Subcutaneous abdominal adipose tissue (tissue), 5 donors: ENCODE measurements around the gene PMM1.

Source experiments
- H3K27ac ChIP-seq: one replicate; pipeline ENCODE4 v1.7.0; 2013; ENCODE audit warnings: low read depth, mild to moderate bottlenecking, inconsistent platforms, low read length, moderate library complexity
- H3K27me3 ChIP-seq, 5 donors: one replicate each; pipeline ENCODE4 v1.7.0; 2013; ENCODE audit warnings: low read length in 5 of 5, inconsistent platforms in 1 of 5; ENCODE audit not compliant: control insufficient read depth in 5 of 5, insufficient read depth in 4 of 5
- H3K36me3 ChIP-seq, 5 donors: one replicate each; pipeline ENCODE4 v1.7.0; 2013; ENCODE audit warnings: low read length in 5 of 5; ENCODE audit not compliant: control insufficient read depth in 5 of 5, insufficient read depth in 5 of 5
- H3K4me1 ChIP-seq, 5 donors: one replicate each; pipeline ENCODE4 v1.7.0; 2013; ENCODE audit warnings: low read length in 5 of 5, mild to moderate bottlenecking in 3 of 5, moderate library complexity in 1 of 5; ENCODE audit not compliant: control insufficient read depth in 5 of 5, insufficient read depth in 5 of 5
- H3K4me3 ChIP-seq, 5 donors: one replicate each; pipeline ENCODE4 v1.7.0; 2013; ENCODE audit warnings: low read length in 5 of 5, low read depth in 1 of 5
- H3K9ac ChIP-seq, 5 donors: one replicate each; pipeline ENCODE4 v1.7.0; 2013; ENCODE audit warnings: low read length in 5 of 5, mild to moderate bottlenecking in 4 of 5, moderate library complexity in 3 of 5
- H3K9me3 ChIP-seq, 5 donors: one replicate each; pipeline ENCODE4 v1.7.0; 2013; ENCODE audit warnings: low read length in 5 of 5; ENCODE audit not compliant: control insufficient read depth in 5 of 5
- donor health status: healthy.
- donor health status: healthy.
- donor health status: healthy.
- donor health status: healthy.
- donor health status: healthy.

PMM1 gene

DNA sequence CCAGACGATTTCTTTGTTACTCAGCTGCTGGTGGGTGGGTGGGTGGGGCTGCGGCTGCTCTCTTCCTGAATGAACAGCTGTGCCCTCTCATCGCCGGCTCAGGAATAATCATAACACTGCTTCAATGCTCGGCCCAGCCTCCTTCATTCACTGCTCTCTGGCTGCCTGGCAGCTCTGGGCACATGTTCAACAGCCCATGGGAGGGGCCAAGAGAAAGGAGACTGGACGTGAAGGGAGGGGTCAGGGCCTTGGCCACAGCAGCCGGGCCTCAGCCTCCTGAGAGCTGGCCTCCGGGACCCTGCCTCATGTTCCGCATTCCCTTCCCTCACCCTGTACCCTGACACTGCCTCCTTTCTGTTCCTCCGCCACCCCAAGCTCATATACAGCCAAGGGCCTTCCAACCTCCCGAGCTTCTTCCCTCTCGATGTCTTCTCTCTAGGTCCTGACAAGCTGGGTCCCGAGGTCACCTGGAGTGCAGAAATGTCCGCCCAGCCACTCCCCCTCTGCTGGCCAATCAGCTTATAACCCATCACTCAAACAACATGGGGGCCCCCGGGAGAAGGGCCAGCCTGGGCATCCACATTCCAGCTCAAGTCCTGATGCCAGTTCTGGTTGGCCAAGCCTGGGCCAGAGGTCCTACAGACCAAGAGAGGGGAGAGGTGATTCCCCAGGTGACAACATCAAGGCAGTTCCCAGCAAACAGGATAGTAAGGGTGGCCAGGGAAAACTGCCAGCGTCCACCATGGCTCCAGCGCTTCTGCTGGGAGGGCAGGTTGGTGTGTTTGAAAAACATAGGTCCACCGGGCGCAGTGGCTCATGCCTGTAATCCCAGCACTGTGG, 32.0 kb downstream of the PMM1 start:
- Histone ChIP-seq H3K36me3 (no peaks in the 10 kb centered on the region), H3K9me3 (no peaks in the 10 kb centered on the region), H3K27me3 (peaks cover 0 to 23% (median 18%) of the 10 kb centered on the region in 5 donors), H3K4me3 (no peak overlapping the region), H3K27ac (no peak overlapping the region), H3K4me1 (peaks cover 0 to 9% (median 6%) of the 10 kb centered on the region in 5 donors), H3K9ac (no peak overlapping the region)

DNA sequence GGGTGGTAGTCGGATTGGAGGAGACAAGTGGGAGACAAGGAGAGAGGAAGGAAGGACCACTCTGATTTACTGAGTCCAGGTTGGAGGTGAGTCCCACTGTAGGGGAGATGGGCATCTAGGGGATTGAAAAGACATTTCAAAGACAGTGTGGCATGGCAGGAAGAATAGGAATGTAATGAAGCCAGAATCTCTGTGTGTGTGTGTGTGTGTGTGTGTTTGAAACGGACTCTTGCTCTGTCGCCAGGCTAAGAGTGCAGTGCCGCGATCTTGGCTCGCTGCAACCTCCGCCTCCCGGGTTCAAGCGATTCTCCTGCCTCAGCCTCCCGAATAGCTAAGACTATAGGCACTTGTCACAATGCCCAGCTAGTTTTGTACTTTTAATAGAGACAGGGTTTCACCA, 33.1 kb downstream of the PMM1 start:
- Histone ChIP-seq H3K36me3 (no peaks in the 10 kb centered on the region), H3K27me3 (peaks cover 0 to 17% (median 12%) of the 10 kb centered on the region in 5 donors), H3K4me1 (peaks cover 0 to 9% (median 6%) of the 10 kb centered on the region in 5 donors), H3K27ac (no peak overlapping the region), H3K4me3 (no peak overlapping the region), H3K9me3 (no peaks in the 10 kb centered on the region), H3K9ac (no peak overlapping the region)

DNA sequence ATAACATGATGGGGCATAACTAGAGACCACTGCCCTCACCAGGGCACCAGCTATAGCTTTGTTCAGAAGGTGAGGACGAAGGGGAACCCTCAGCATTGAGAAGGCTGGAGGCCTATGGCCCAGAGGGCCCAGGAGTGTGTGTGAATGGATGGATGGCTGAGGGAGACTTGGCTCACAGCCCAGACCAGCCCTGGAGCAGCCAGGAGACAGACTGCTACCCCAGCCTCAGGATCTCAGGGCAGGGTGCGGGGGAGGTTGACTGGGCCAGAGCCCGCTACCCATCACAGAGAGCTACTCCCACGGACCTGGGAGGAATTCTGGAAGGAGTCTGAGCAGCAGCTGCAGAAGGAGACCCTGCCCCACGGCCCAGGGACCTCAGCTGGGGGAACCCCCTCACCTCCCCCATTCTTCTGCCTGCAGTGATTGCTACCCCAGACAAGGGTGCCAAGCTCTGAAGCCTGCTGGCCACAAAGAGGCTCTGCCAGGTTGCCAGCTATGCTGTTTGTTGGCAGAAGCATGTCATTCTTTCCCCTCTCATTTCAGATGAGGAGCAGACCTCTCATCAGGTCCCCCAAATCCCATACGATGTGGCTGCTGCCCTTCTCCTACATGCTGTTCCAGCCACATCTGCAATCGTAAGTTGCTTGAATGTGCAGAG, 34.2 kb downstream of the PMM1 start:
- Histone ChIP-seq H3K4me1 (peaks cover 0 to 9% (median 6%) of the 10 kb centered on the region in 5 donors), H3K9me3 (no peaks in the 10 kb centered on the region), H3K9ac (no peak overlapping the region), H3K27me3 (peaks cover 0 to 7% (median 5%) of the 10 kb centered on the region in 5 donors), H3K4me3 (no peak overlapping the region), H3K27ac (no peak overlapping the region), H3K36me3 (no peaks in the 10 kb centered on the region)

DNA sequence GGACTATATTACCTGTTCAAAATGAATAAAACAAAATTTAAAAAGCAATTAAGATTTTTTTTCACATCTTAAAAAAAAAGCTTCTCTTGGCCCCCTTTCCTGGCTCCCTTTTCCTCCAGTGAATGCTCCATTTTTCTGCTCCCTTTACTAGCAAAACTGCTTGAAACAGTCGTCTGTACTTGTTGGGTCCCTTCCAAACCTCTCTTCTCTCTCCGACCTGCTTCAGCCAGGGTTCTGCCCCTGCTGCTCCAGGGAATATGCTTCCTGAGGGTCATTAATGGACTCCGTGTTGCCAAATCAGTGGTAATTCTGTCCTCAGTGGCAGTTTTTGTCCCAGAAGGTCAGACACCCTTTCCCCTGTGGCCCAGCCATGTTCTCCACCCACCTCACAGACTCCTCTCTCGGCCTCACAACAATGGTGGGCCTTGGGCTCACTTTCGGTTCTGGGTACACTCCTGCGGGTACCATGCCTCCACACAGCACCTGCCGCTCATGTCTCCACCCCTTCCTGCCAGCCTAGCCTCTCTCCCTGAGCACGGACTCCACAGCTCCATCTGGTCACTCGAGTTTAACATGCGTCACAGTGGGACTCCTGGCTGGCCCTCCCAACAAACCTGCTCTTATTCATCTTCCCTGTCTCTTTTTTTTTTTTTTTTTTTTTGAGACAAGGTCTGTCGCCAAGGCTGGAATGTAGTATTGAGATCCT, 37.6 kb downstream of the PMM1 start:
- H3K9me3 ChIP-seq = no peaks in the 10 kb centered on the region
- no peaks in the 10 kb centered on the region for H3K36me3 ChIP-seq
- no peak overlapping the region for H3K9ac ChIP-seq
- no peak overlapping the region for H3K27ac ChIP-seq
- H3K4me3 ChIP-seq = no peak overlapping the region
- no peaks in the 10 kb centered on the region for H3K27me3 ChIP-seq
- H3K4me1 ChIP-seq = peaks cover 0 to 2% (median 1%) of the 10 kb centered on the region in 5 donors

DNA sequence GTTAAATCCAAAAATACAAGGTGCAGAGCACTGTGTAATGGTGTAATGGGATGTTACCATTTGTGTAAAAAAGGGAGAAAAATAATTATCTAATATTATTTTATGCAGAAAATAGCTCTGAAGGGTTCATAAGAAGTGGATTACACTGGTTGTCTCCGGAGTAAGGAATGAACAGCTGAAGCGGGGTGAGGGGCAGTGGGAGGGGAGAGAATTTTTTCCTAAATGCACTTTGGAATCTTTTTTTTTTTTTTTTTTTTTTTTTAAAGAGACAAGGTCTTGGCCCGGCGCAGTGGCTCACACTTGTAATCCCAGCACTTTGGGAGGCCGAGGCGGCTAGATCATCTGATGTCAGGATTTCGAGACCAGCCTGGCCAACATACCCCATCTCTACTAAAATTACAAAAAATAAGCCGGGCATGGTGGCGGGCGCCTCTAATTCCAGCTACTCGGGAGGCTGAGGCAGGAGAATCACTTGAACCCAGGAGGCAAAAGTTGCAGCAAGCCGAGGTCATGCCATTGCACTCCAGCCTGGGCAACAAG, 38.6 kb downstream of the PMM1 start:
- no peaks in the 10 kb centered on the region for H3K9me3 ChIP-seq
- no peak overlapping the region for H3K27ac ChIP-seq
- no peak overlapping the region for H3K9ac ChIP-seq

DNA sequence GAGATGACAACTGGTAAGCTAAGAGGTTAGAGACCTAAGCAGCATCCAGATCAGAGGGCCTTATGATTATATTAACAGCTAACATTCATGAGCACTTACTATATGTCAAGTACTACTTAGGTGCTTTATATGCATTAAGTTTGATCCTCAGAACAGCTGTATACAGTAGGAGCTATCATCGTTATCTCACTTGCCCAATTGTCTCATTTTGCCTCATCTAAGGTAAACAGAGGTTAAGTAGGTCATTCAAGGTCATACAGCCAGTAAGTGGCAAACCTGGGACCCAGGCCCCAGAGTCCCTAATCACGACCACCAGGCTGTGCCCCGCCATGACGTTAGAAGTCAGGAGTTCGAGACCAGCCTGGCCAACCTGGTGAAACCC, 40.8 kb downstream of the PMM1 start:
- Histone ChIP-seq H3K4me1 (peaks cover 0 to 11% (median 9%) of the 10 kb centered on the region in 5 donors), H3K9me3 (no peaks in the 10 kb centered on the region), H3K36me3 (no peaks in the 10 kb centered on the region), H3K27ac (no peak overlapping the region), H3K4me3 (no peak overlapping the region), H3K27me3 (no peaks in the 10 kb centered on the region), H3K9ac (no peak overlapping the region)

More for the DNA sequence above, 38.6 kb downstream of the PMM1 start:
- Histone ChIP-seq H3K36me3 (no peaks in the 10 kb centered on the region), H3K4me3 (no peak overlapping the region), H3K27me3 (no peaks in the 10 kb centered on the region), H3K4me1 (no peaks in the 10 kb centered on the region)

DNA sequence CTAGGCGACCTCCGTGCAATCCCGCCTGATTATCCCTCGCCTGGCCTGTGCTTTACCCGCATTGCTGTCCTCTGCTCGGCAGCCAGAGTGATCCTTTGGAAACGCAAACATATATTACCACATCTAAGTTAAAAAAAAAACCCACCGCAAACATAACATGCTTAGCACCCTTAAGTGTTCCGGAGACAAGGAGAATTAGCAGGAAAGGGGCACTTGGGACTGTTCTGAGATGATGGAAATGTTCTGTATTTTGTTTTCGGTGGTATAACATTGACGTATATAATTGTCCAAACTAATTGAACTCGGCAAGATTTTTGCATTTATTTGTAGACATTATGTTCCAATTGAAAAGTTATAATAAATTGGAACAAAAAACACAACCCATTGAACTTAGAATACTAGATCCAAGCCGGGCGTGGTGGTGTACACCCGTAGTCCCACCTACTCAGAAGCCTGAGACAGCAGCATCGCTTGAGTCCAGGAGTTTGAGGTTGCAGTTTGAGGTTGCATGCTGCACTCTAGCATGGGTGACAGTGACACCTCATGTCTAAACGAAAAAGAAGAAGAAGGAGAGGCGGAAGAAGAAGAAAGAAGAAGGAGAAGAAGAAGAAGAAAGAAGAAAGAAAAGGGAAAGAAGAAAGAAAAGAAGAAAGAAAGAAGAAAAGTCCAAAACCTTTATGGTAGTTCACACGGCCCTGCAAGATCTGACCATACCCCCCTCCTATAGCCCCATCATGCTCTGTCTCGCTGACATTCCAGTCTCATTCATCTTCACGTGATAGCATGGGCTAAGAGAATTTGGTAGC, 44.8 kb downstream of the PMM1 start:
- Histone ChIP-seq H3K36me3 (peaks cover 0 to 14% (median 4%) of the 10 kb centered on the region in 5 donors), H3K9me3 (no peaks in the 10 kb centered on the region), H3K4me1 (peaks cover 2 to 37% (median 29%) of the 10 kb centered on the region in 5 donors), H3K27ac (no peak overlapping the region), H3K4me3 (peak overlapping the region; percentile 57 to 80 (median 73)), H3K9ac (peak overlapping the region in 3 of 5 donors; percentile 30 to 55 (median 41)), H3K27me3 (no peaks in the 10 kb centered on the region)

DNA sequence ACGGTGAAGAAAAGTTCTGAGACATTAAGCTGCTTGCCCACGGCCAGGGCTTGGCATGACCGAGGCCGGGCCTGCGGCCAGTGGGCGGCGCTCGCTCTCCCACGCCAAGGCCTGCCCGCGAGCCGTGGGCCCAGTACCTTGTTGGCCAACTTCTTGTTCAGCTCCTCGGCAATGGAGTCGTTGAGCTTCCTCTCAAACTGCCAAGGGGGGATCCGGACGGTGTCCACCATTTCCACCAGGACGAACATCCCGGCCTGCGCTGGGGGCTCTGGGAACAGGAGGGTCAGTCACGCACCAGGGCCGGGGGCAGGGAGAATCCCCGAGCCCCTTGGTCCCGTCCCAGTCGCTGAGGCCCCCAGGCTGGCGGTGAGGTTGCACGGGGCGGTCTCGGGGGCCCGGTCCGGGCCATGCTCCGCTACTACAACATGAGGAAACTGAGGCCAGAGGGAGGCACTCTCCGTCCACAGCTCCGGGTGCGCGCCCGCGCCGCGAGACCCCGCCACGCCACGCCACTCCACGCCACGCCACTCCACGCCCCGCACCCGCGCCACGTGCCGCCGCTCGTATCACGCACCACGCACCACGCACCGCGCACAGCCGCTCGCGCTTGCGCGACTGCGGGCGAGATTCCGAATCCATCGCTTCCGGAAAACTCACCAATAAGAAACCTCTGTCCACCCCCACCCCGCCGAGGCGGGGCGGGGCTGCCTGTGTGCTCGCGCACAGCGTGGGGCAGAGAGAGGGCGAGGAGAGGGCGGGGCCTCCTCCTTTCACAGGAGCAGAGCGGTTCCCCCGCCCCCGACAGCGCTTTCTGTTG, 45.6 kb downstream of the PMM1 start, which contains the start of gene POLR3H:
Gene POLR3H (minus strand): TSS at position 617 of the 817 bp plus-strand sequence. CDS start 369 bp downstream, at position 248.
- Histone ChIP-seq H3K36me3 (peaks cover 0 to 22% (median 9%) of the 10 kb centered on the region in 5 donors), H3K4me3 (peak within 1 kb of the TSS; percentile 65 to 80 (median 73)), H3K9ac (peak within 1 kb of the TSS; percentile 26 to 76 (median 59)), H3K9me3 (no peaks in the 10 kb centered on the region), H3K27ac (peak within 1 kb of the TSS; percentile 82), H3K4me1 (peaks cover 2 to 37% (median 29%) of the 10 kb centered on the region in 5 donors), H3K27me3 (no peaks in the 10 kb centered on the region)
